Mesenchymal stem cell (in vitro differentiated cells and primary cell): ENCODE data around the gene SUSD2.
A peak's percentile ranks its signal among the peaks of the same experiment; 100 is the strongest.
"Not testable (repeated sequence)": the region's sequence is repeated elsewhere in the genome, so short reads cannot be mapped to it uniquely, and the experiment has no call there.

Experiments used
- DNase-seq: peaks from one replicate; pipeline ENCODE4 v3.0.0-alpha.2; 2013
- H2AFZ ChIP-seq: one replicate; pipeline ENCODE4 v1.6.1; 2013; ENCODE audit warnings: low read depth, mild to moderate bottlenecking, control low read depth, inconsistent platforms, low read length, moderate library complexity
- H2AK5ac ChIP-seq: 2 replicates; pipeline ENCODE4 v1.6.1; 2013; ENCODE audit warnings: low read length, moderate library complexity, mild to moderate bottlenecking, inconsistent platforms; ENCODE audit not compliant: severe bottlenecking
- H2BK120ac ChIP-seq: one replicate; pipeline ENCODE4 v1.6.1; 2013; ENCODE audit warnings: low read depth, mild to moderate bottlenecking, inconsistent platforms, low read length, moderate library complexity
- H2BK12ac ChIP-seq, 2 experiments: one replicate each; pipeline ENCODE4 v1.6.1; 2013; ENCODE audit warnings: inconsistent platforms in 2 of 2, low read length in 2 of 2, mild to moderate bottlenecking in 2 of 2, moderate library complexity in 2 of 2, control low read depth in 1 of 2
- H2BK15ac ChIP-seq: one replicate; pipeline ENCODE4 v1.6.1; 2013; ENCODE audit warnings: mild to moderate bottlenecking, low read depth, inconsistent platforms; ENCODE audit not compliant: poor library complexity, severe bottlenecking
- H2BK5ac ChIP-seq: 2 replicates; pipeline ENCODE4 v1.6.1; 2013; ENCODE audit warnings: low read depth, mild to moderate bottlenecking, low read length, control low read depth, inconsistent platforms; ENCODE audit not compliant: poor library complexity, severe bottlenecking
- H3K14ac ChIP-seq, 2 experiments: one replicate each; pipeline ENCODE4 v1.6.1; 2013; ENCODE audit warnings: inconsistent platforms in 2 of 2, low read length in 2 of 2, control low read depth in 1 of 2, mild to moderate bottlenecking in 1 of 2, moderate library complexity in 1 of 2
- H3K18ac ChIP-seq, 2 experiments: one replicate each; pipeline ENCODE4 v1.6.1; 2013; ENCODE audit warnings: inconsistent platforms in 2 of 2, low read length in 2 of 2, control low read depth in 1 of 2, low read depth in 1 of 2, mild to moderate bottlenecking in 1 of 2
- H3K23ac ChIP-seq, 2 experiments: one replicate each; pipeline ENCODE4 v1.6.1; 2013; ENCODE audit warnings: inconsistent platforms in 2 of 2, low read length in 2 of 2, mild to moderate bottlenecking in 2 of 2, moderate library complexity in 2 of 2, control low read depth in 1 of 2
- H3K27ac ChIP-seq: 2 replicates; pipeline ENCODE4 v1.5.1; 2013; ENCODE audit warnings: mild to moderate bottlenecking, moderate library complexity, low read length, control low read depth, inconsistent platforms; ENCODE audit not compliant: poor library complexity, severe bottlenecking
- H3K27me3 ChIP-seq, 2 experiments: 2 replicates each; pipeline versions ENCODE4 v1.6.1 to v1.7.0; 2013; ENCODE audit warnings: low read length in 2 of 2, mild to moderate bottlenecking in 2 of 2, moderate library complexity in 2 of 2, control low read depth in 1 of 2, inconsistent platforms in 1 of 2; ENCODE audit not compliant: control insufficient read depth in 1 of 2, insufficient read depth in 1 of 2
- H3K36me3 ChIP-seq, 2 experiments: 2 replicates each; pipeline versions ENCODE4 v1.6.1 to v1.7.0; 2013; ENCODE audit warnings: low read length in 2 of 2, control low read depth in 1 of 2, inconsistent platforms in 1 of 2, low read depth in 1 of 2, mild to moderate bottlenecking in 1 of 2; ENCODE audit not compliant: insufficient read depth in 2 of 2, control insufficient read depth in 1 of 2
- H3K4ac ChIP-seq, 2 experiments: one replicate each; pipeline ENCODE4 v1.6.1; 2013; ENCODE audit warnings: inconsistent platforms in 2 of 2, low read length in 2 of 2, mild to moderate bottlenecking in 2 of 2, moderate library complexity in 2 of 2, control low read depth in 1 of 2, low read depth in 1 of 2
- H3K4me1 ChIP-seq: 2 replicates; pipeline ENCODE4 v1.6.1; 2013; ENCODE audit warnings: low read depth, low read length, control low read depth; ENCODE audit not compliant: control insufficient read depth, insufficient read depth
- H3K4me2 ChIP-seq: 2 replicates; pipeline ENCODE4 v1.6.1; 2013; ENCODE audit warnings: low read length, mild to moderate bottlenecking, inconsistent platforms; ENCODE audit not compliant: poor library complexity, severe bottlenecking
- H3K4me3 ChIP-seq, 2 experiments: 2 replicates each; pipeline versions ENCODE4 v1.5.1 to v1.7.0; 2013; ENCODE audit warnings: low read length in 2 of 2, mild to moderate bottlenecking in 2 of 2, control low read depth in 1 of 2, low read depth in 1 of 2; ENCODE audit not compliant: insufficient read depth in 1 of 2
- H3K79me1 ChIP-seq: replicated peaks from 2 replicates; pipeline ENCODE4 v1.6.1; 2013; ENCODE audit warnings: mild to moderate bottlenecking, control low read depth, low read length, inconsistent platforms; ENCODE audit not compliant: poor library complexity, severe bottlenecking
- H3K9ac ChIP-seq: 2 replicates; pipeline ENCODE4 v1.7.0; 2013; ENCODE audit warnings: mild to moderate bottlenecking, low read length, moderate library complexity
- H3K9me3 ChIP-seq: 2 replicates; pipeline ENCODE4 v1.7.0; 2013; ENCODE audit warnings: mild to moderate bottlenecking, low read length; ENCODE audit not compliant: control insufficient read depth
- H4K8ac ChIP-seq: one replicate; pipeline ENCODE4 v1.6.1; 2013; ENCODE audit warnings: inconsistent platforms, mild to moderate bottlenecking, low read length, moderate library complexity
- H4K91ac ChIP-seq: one replicate; pipeline ENCODE4 v1.6.1; 2013; ENCODE audit warnings: mild to moderate bottlenecking, low read length, inconsistent platforms
- WGBS: methylation state at CpG from one replicate; pipeline ENCODE4 v1.1.7; 2013; ENCODE audit warnings: mixed read lengths; 5-methylcytosine and 5-hydroxymethylcytosine counted together

Gene SUSD2

GRCh38 chr22:24136533-24136932 is 44.8 kb upstream of the SUSD2 start:
- H3K36me3 ChIP-seq, result peaks cover 38 to 45% of the 10 kb centered on the region in 2 experiments
- not testable (repeated sequence) for H4K91ac ChIP-seq, H2BK12ac ChIP-seq, H3K27me3 ChIP-seq, DNase-seq, H2BK5ac ChIP-seq, H3K9me3 ChIP-seq, H3K4me1 ChIP-seq, H4K8ac ChIP-seq, H3K18ac ChIP-seq, H3K79me1 ChIP-seq, H2AFZ ChIP-seq, H3K27ac ChIP-seq, H3K9ac ChIP-seq, H3K23ac ChIP-seq, H3K4me3 ChIP-seq, H2BK15ac ChIP-seq, H2AK5ac ChIP-seq, H2BK120ac ChIP-seq, H3K4ac ChIP-seq, H3K4me2 ChIP-seq, H3K14ac ChIP-seq
- WGBS, result 89% methylated on average over 5 of the region's 6 CpGs

- Histone ChIP-seq H3K9me3 (no peaks in the 10 kb centered on the region), H2BK12ac (peak overlapping the region in 1 of 2 experiments; percentile 81), H3K27me3 (no peaks in the 10 kb centered on the region), H2AK5ac (no peak overlapping the region), H3K14ac (no peak overlapping the region), H3K4me3 (no peak overlapping the region), H2BK120ac (no peak overlapping the region), H3K27ac (no peak overlapping the region), H4K91ac (peak overlapping the region; percentile 43), H3K4me1 (peaks cover 14% of the 10 kb centered on the region), H4K8ac (no peak overlapping the region), H2AFZ (no peak overlapping the region), H2BK15ac (no peak overlapping the region), H3K4ac (peak overlapping the region in 1 of 2 experiments; percentile 64), H3K9ac (no peak overlapping the region), H3K23ac (no peak overlapping the region), H3K18ac (peak overlapping the region in 1 of 2 experiments; percentile 71), H3K79me1 (peaks cover 14% of the 10 kb centered on the region), H2BK5ac (no peak overlapping the region), H3K36me3 (peaks cover 38 to 50% of the 10 kb centered on the region in 2 experiments), H3K4me2 (no peak overlapping the region)
- WGBS, result 67% methylated on average over 2 of the region's 2 CpGs
- DNase-seq, result peak; percentile 73
These were observed 43.7 kb upstream of the SUSD2 start for GRCh38 chr22:24137595-24137994.

GRCh38 chr22:24138649-24139420 is 42.5 kb upstream of the SUSD2 start:
- Histone ChIP-seq H4K91ac (no peak overlapping the region), H3K9me3 (no peaks in the 10 kb centered on the region), H3K79me1 (peaks cover 26% of the 10 kb centered on the region), H3K18ac (no peak overlapping the region), H4K8ac (no peak overlapping the region), H2BK12ac (no peak overlapping the region), H2AK5ac (no peak overlapping the region), H3K4me3 (no peak overlapping the region), H3K36me3 (peaks cover 37 to 53% of the 10 kb centered on the region in 2 experiments), H3K4ac (no peak overlapping the region), H2BK15ac (no peak overlapping the region), H2BK120ac (no peak overlapping the region), H3K9ac (no peak overlapping the region), H3K27ac (no peak overlapping the region), H3K14ac (no peak overlapping the region), H2AFZ (no peak overlapping the region), H2BK5ac (no peak overlapping the region), H3K4me2 (no peak overlapping the region), H3K4me1 (peaks cover 16% of the 10 kb centered on the region), H3K23ac (no peak overlapping the region), H3K27me3 (no peaks in the 10 kb centered on the region)
- 99% methylated on average over 7 of the region's 7 CpGs for WGBS
- no peak for DNase-seq

- H2BK12ac ChIP-seq, result peak overlapping the region in 1 of 2 experiments; percentile 91
- H3K4me1 ChIP-seq, result peaks cover 14% of the 10 kb centered on the region
- DNase-seq, result no peak
- H3K27ac ChIP-seq, result no peak overlapping the region
- 87% methylated on average over 3 of the region's 3 CpGs for WGBS
- no peak overlapping the region for H2BK15ac ChIP-seq
- no peak overlapping the region for H2AK5ac ChIP-seq
- peaks cover 31% of the 10 kb centered on the region for H3K79me1 ChIP-seq
- no peak overlapping the region for H2AFZ ChIP-seq
- peak overlapping the region in 1 of 2 experiments; percentile 20 for H3K23ac ChIP-seq
- no peak overlapping the region for H3K9ac ChIP-seq
- H2BK5ac ChIP-seq, result no peak overlapping the region
- H3K27me3 ChIP-seq, result no peaks in the 10 kb centered on the region
- no peak overlapping the region for H4K91ac ChIP-seq
- no peak overlapping the region for H2BK120ac ChIP-seq
- no peak overlapping the region for H4K8ac ChIP-seq
- H3K14ac ChIP-seq, result peak overlapping the region in 1 of 2 experiments; percentile 69
- H3K9me3 ChIP-seq, result no peaks in the 10 kb centered on the region
- peak overlapping the region in 1 of 2 experiments; percentile 53 for H3K4ac ChIP-seq
- H3K4me2 ChIP-seq, result no peak overlapping the region
- H3K36me3 ChIP-seq, result peaks cover 27 to 47% of the 10 kb centered on the region in 2 experiments
- H3K18ac ChIP-seq, result peak overlapping the region in 1 of 2 experiments; percentile 64
- no peak overlapping the region for H3K4me3 ChIP-seq
These were observed 40.9 kb upstream of the SUSD2 start for GRCh38 chr22:24140357-24140756.
